Measurements from ENCODE around the gene OR6Q1. TPM values are rescaled to one million over a fixed set of nuclear protein-coding genes. Genes with fewer than 3 reads are reported as not detected.

OR6Q1 gene
- total RNA-seq, 1 donor from 2014 or later = not detected

DNA sequence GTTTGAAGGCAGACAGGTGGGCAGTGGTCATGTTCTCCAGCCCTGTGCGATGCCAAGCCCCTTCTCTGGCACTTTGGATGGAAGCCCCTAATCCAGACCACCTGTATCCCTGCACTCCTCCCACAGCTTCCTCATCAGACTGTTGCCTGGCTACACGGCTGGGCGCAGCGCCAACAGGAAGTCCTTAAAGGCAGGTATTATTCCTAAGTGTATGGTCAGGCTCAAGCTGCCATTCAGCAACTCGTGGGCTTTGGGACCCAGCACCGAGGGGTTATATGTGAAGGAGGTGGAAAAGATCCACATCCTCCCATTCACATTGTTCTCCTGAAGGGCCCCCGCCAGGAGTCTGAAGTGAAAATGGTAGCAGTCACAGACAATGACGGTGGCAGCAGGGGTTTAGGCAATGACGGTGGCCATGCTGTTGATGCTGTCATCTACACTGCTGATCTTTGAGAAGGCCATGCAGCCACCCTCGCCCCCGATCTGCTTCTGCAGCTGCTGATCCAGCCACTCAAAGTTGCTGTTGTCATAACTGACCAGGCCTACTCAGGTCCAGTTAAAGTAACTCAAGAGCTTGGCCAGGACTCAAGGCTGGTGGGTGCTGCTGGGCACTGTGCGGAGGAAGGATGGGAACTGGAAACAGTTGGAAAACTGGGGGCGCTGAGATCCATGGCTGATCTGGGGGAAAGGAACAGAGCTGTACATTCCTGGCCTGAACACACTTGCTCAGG lies 27.7 kb downstream of the OR6Q1 start:
- peak in 1 of 2 donors; percentile 32 for DNase-seq (ENCODE audit: low read depth in 2 of 2)

GRCh38 chr11:58059007-58059350 lies 28.2 kb downstream of the OR6Q1 start:
- DNase-seq (ENCODE audit: low read depth in 2 of 2) = peak; percentile 18 to 83

- DNase-seq (ENCODE audit: low read depth in 2 of 2) = no peak
These were observed 29.8 kb downstream of the OR6Q1 start for GRCh38 chr11:58060535-58060934.

GRCh38 chr11:58060939-58061672 lies 30.4 kb downstream of the OR6Q1 start:
- no peak for DNase-seq (ENCODE audit: low read depth in 2 of 2)

DNA sequence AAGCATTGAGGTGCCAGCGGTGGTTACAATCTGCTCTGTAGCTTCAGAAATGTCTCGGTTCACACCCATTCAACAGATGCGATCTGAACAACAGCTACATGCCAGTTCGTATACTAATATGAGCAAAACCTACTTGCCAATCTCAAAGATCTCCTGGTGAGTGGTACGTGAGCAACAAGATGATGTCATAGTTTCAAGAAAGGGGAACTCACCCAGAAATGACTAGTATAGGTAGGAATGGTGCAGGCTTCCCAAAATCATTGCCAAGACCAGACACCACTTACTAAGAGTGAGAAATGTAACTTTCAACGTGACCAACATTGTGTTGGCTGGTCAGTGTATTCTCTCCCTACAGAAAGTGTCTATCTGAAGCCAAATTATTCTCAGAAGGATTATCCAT lies 31.1 kb downstream of the OR6Q1 start:
- peak in 1 of 2 donors; percentile 58 for DNase-seq (ENCODE audit: low read depth in 2 of 2)

GRCh38 chr11:58067685-58068084 lies 36.9 kb downstream of the OR6Q1 start:
- peak in 1 of 2 donors; percentile 10 for DNase-seq (ENCODE audit: low read depth in 2 of 2)

- DNase-seq (ENCODE audit: low read depth in 2 of 2) = peak in 1 of 2 donors; percentile 3
These were observed 37.9 kb downstream of the OR6Q1 start for GRCh38 chr11:58068655-58069054.

- DNase-seq (ENCODE audit: low read depth in 2 of 2) = no peak
These were observed 39.8 kb downstream of the OR6Q1 start for GRCh38 chr11:58070585-58070984.

DNA sequence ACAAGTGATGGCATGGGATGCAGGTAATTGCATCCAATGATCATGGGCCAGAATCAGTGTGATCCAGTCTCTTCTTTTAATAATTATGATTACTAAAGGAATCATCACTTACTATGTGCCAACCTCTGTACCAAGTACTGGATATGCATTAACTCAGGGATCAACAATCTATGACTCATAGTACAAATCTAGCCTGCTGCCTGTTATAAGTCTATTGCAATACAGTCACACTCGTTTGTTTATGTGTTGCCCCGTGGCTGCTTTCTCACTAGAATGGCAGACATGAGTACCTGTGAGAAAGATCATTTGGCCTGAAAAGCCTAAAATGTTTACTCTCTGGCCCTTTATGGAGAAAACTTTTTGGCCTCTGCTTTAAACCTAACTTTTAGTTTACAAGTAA lies 45.0 kb downstream of the OR6Q1 start:
- peak in 1 of 2 donors; percentile 19 for DNase-seq (ENCODE audit: low read depth in 2 of 2)

Other genes with a start within 250 kb of the OR6Q1 start
- gene OR9Q1, start 7.1 kb upstream of the OR6Q1 start, total RNA-seq = not detected in 2 replicates
- gene OR9I1, start 94.6 kb downstream of the OR6Q1 start, total RNA-seq = not detected in 2 replicates
- not detected in 2 replicates for gene OR9Q2, start 158.1 kb downstream of the OR6Q1 start, total RNA-seq
- gene OR1S2, start 173.2 kb downstream of the OR6Q1 start, total RNA-seq = not detected in 2 replicates
- gene OR1S1, start 181.8 kb downstream of the OR6Q1 start, total RNA-seq = not detected in 2 replicates
- gene OR10Q1, start 198.0 kb downstream of the OR6Q1 start, total RNA-seq = not detected in 2 replicates
- gene OR10W1, start 237.3 kb downstream of the OR6Q1 start, total RNA-seq = not detected in 2 replicates

Data from lung microvascular endothelial cell (primary cell).